Bronchial epithelial cell (primary cell): ENCODE measurements around the gene MARS2. TPM values are rescaled to one million over a fixed set of nuclear protein-coding genes. Genes with fewer than 3 reads are reported as not detected.
"Not testable (repeated sequence)": the region's sequence is repeated elsewhere in the genome, so short reads cannot be mapped to it uniquely, and the experiment has no call there.

Experiments used
- DNase-seq: peaks from one replicate; pipeline ENCODE4 v3.0.0-alpha.2; 2010; ENCODE audit warnings: low read depth
- FAIRE-seq: peaks from 2 replicates; lab custom pipeline; 2011; peaks lifted over from hg19 to GRCh38; lab: Jason Lieb, UNC
- H3K27me3 ChIP-seq: 2 replicates; pipeline ENCODE4 v1.5.1; 2011; ENCODE audit warnings: low read length; ENCODE audit not compliant: control insufficient read depth, insufficient read depth
- H3K36me3 ChIP-seq: 2 replicates; pipeline ENCODE4 v1.5.1; 2011; ENCODE audit warnings: low read length; ENCODE audit not compliant: control insufficient read depth, insufficient read depth
- H3K4me3 ChIP-seq: 2 replicates; pipeline ENCODE4 v1.5.1; 2011; ENCODE audit warnings: mild to moderate bottlenecking, low read depth, low read length, control low read depth
- CTCF ChIP-seq: IDR thresholded peaks from 2 replicates; pipeline ENCODE4 v1.5.1; 2011; ENCODE audit warnings: mild to moderate bottlenecking, moderate library complexity, low read length, control low read depth, inconsistent platforms; ENCODE audit not compliant: insufficient read depth, severe bottlenecking
- total RNA-seq: library from RNA; depleted of rRNA; stranded (reverse); fragments of >200 nt; gene quantifications from 2 replicates; pipeline ENCODE4 v1.2.1, GENCODE V29; 2014

MARS2 gene
- total RNA-seq, 1 donor from 2014 or later, result 6.6 TPM

DNA sequence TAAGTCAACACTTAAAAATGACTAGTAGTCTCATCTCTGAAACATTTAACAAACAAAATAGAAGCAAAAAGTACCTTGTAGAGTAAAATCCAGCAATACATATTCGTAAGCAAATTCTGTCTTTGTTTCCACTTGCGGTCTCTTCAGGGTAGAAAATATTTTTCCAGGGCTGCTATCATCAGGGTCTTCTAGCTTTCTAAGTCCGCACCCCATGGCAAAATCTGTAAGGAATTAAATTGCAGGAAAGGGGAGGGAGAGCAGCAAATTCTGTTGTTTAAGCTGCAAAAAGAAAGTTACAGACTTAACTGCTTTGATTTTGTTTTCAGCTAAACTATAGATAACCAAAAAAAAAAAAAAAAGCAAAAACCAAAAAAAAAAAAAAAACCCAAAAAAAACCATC is 29.9 kb upstream of the MARS2 start, which contains the start of gene RFTN2:
Gene RFTN2 (minus strand): TSS at position 342 of the 400 bp plus-strand sequence. CDS start 129 bp downstream, at position 213.
- no peak for FAIRE-seq
- no peak for TF ChIP-seq CTCF

DNA sequence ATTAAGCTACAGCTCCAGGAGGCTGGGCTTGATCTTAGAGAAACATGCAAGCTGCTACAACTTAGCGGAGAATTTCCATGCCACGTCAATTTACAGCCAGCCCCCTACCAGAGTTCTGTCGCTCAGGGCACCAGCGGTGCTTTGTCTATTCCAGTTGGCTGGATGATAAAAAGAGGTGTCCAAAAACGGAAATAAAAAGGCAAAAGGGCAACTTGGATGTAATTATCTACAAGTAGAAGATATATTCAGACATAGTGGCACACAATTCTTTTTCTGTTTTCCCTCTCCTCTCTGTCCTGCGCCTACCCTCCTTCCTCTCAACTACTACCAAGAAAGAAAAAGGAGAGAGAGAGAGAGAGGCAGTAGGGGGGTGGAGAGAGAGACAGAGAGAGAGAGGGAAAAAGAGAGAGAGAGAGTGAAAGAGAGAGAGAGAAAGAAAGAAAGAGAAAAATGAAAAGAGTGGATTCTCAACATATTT is 29.4 kb upstream of the MARS2 start:
- no peaks in the 10 kb centered on the region for H3K36me3 ChIP-seq
- no peak overlapping the region for H3K4me3 ChIP-seq
- H3K27me3 ChIP-seq, result no peaks in the 10 kb centered on the region
- no peak for DNase-seq
- no peak for TF ChIP-seq CTCF
- FAIRE-seq, result no peak

More for the DNA sequence above, 29.9 kb upstream of the MARS2 start, which contains the start of gene RFTN2:
- no peaks in the 10 kb centered on the region for H3K27me3 ChIP-seq
- no peak for DNase-seq
- no peak within 1 kb of the TSS for H3K4me3 ChIP-seq
- no peaks in the 10 kb centered on the region for H3K36me3 ChIP-seq

GRCh38 chr2:197677056-197677455 is 28.1 kb upstream of the MARS2 start:
- no peak for TF ChIP-seq CTCF
- Histone ChIP-seq H3K27me3 (no peaks in the 10 kb centered on the region), H3K36me3 (no peaks in the 10 kb centered on the region), H3K4me3 (no peak overlapping the region)
- DNase-seq (no peak), FAIRE-seq (no peak)

GRCh38 chr2:197677483-197677882 is 27.7 kb upstream of the MARS2 start:
- no peaks in the 10 kb centered on the region for H3K36me3 ChIP-seq
- no peaks in the 10 kb centered on the region for H3K27me3 ChIP-seq
- no peak overlapping the region for H3K4me3 ChIP-seq
- no peak for TF ChIP-seq CTCF
- DNase-seq, result no peak
- no peak for FAIRE-seq

DNA sequence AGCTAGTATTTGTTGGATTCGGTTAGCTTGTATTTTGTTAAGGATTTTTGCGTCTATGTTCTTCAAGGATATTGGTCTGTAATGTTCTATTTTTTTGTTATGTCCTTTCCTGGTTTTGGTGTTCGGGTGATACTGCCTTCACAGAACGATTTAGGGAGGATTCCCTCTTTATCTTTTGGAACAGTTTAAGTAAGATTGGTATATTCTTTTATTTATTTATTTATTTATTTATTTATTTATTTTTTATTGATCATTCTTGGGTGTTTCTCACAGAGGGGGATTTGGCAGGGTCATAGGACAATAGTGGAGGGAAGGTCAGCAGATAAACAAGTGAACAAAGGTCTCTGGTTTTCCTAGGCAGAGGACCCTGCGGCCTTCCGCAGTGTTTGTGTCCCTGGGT is 10.0 kb upstream of the MARS2 start:
- H3K27me3 ChIP-seq, FAIRE-seq, H3K4me3 ChIP-seq, H3K36me3 ChIP-seq, DNase-seq: not testable (repeated sequence)

DNA sequence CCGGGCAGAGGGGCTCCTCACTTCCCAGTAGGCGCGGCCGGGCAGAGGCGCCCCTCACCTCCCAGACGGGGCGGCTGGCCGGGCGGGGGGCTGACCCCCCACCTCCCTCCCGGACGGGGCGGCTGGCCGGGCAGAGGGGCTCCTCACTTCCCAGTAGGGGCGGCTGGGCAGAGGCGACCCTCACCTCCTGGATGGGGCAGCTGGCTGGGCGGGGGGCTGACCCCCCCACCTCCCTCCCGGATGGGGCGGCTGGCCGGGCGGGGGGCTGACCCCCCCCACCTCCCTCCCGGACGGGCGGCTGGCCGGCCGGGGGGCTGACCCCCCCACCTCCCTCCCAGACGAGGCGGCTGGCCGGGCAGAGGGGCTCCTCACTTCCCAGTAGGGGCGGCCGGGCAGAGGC is 9.2 kb upstream of the MARS2 start:
- not testable (repeated sequence) for H3K4me3 ChIP-seq, DNase-seq, FAIRE-seq, H3K27me3 ChIP-seq, H3K36me3 ChIP-seq

GRCh38 chr2:197696571-197696970 is 8.6 kb upstream of the MARS2 start:
- not testable (repeated sequence) for H3K27me3 ChIP-seq, FAIRE-seq, H3K36me3 ChIP-seq, DNase-seq, H3K4me3 ChIP-seq

GRCh38 chr2:197699724-197700123 is 5.4 kb upstream of the MARS2 start:
- not testable (repeated sequence) for H3K27me3 ChIP-seq, H3K4me3 ChIP-seq, DNase-seq, FAIRE-seq, H3K36me3 ChIP-seq
